ENCODE data around the gene MBLAC1. TPM values are rescaled to one million over a fixed set of nuclear protein-coding genes. Genes with fewer than 3 reads are reported as not detected.

MBLAC1 gene
- total and polyA plus RNA-seq, 9 of the 15 experiments (the other 6 are each of a cell fraction or from before 2014, with no cell fraction given), result 0.03 to 3.1 (median 0.52) TPM

DNA sequence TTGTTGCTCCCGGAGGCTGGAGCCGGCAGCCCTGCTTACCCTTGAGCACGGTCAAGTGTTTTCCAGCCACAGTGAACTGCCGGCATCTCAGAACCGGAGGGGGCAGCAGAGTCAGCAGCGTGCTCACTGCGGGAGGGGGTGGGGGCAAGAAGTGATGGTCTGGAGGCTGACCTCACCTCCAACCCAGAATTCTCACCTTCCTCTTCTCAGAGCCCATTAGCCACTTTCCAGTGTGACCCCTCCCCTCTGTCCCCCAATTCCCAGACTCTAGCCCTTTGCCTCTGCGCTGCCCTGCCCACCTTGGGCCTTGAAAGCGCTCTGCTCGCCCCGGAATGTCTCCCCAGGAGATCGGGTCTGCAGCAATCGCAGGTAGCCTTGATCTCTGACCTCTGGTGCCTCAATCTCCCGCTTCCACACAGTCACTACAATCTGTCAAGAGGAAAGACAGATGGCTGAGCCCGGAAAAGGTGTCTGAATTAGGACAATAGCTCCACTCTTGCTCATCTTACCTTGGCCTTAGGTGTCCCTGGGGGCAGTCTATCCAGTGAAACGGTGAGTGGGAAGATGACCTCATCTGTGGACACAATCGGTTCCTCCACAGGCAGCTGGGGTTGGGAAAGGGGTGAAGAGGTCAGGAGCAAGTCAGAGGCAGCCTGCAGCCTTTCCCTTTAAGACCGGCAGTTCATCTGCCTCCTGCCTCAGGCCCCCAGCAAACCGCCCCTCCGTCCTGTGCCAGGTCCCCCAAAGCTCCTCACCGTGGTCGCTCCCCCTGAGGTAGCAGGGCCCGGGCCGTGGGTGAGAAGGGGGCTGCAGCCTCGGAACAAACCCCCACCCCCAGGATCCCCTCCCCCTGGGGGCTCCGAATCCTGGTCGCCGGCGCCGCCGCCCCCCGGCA is 30.8 kb downstream of the MBLAC1 start (continued):
- TF ChIP-seq CREB3 (tag; conservative IDR thresholded peaks at IDR 0.05; ENCODE audit: low read depth) (no peak), ETS2 (tag; IDR thresholded peaks at IDR 0.05; ENCODE audit: borderline replicate concordance, poor library complexity, severe bottlenecking) (no peak), ZNF57 (CRISPR knock-in tag; IDR thresholded peaks at IDR 0.05) (no peak), ZNF41 (CRISPR knock-in tag; conservative IDR thresholded peaks at IDR 0.05) (no peak), NELFE (IDR thresholded peaks at IDR 0.05; ENCODE audit: insufficient read depth, insufficient read length) (no peak), CEBPG (CRISPR knock-in tag; IDR thresholded peaks at IDR 0.05) (no peak), CEBPG (tag; conservative IDR thresholded peaks at IDR 0.05 in 1 of 2, IDR thresholded peaks at IDR 0.05 in 1 of 2) (no peak), STAG1 (CRISPR knock-in tag; IDR thresholded peaks at IDR 0.05; ENCODE audit: borderline replicate concordance) (no peak), NR2C1 (IDR thresholded peaks at IDR 0.05) (0 out of 2 replicates have a peak, but pooled peaks have one; percentile 33), NR2C1 (tag; IDR thresholded peaks at IDR 0.05) (peak; percentile 61; the same call in 1 of the 2 replicates), WHSC1 (IDR thresholded peaks at IDR 0.05; ENCODE audit: low read length) (no peak), FOXA3 (CRISPR knock-in tag; conservative IDR thresholded peaks at IDR 0.05 in 1 of 2, IDR thresholded peaks at IDR 0.05 in 1 of 2) (no peak)
- TF ChIP-seq, protein P1, sequence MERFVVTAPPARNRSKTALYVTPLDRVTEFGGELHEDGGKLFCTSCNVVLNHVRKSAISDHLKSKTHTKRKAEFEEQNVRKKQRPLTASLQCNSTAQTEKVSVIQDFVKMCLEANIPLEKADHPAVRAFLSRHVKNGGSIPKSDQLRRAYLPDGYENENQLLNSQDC (CRISPR knock-in tag; IDR thresholded peaks at IDR 0.05), result no peak
- TF ChIP-seq, protein P2, sequence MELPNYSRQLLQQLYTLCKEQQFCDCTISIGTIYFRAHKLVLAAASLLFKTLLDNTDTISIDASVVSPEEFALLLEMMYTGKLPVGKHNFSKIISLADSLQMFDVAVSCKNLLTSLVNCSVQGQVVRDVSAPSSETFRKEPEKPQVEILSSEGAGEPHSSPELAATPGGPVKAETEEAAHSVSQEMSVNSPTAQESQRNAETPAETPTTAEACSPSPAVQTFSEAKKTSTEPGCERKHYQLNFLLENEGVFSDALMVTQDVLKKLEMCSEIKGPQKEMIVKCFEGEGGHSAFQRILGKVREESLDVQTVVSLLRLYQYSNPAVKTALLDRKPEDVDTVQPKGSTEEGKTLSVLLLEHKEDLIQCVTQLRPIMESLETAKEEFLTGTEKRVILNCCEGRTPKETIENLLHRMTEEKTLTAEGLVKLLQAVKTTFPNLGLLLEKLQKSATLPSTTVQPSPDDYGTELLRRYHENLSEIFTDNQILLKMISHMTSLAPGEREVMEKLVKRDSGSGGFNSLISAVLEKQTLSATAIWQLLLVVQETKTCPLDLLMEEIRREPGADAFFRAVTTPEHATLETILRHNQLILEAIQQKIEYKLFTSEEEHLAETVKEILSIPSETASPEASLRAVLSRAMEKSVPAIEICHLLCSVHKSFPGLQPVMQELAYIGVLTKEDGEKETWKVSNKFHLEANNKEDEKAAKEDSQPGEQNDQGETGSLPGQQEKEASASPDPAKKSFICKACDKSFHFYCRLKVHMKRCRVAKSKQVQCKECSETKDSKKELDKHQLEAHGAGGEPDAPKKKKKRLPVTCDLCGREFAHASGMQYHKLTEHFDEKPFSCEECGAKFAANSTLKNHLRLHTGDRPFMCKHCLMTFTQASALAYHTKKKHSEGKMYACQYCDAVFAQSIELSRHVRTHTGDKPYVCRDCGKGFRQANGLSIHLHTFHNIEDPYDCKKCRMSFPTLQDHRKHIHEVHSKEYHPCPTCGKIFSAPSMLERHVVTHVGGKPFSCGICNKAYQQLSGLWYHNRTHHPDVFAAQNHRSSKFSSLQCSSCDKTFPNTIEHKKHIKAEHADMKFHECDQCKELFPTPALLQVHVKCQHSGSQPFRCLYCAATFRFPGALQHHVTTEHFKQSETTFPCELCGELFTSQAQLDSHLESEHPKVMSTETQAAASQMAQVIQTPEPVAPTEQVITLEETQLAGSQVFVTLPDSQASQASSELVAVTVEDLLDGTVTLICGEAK (IDR thresholded peaks at IDR 0.05), result no peak
- TF ChIP-seq, protein P2 (CRISPR knock-in tag; IDR thresholded peaks at IDR 0.05), result no peak
